SKM-1 (cell line): Measurements from ENCODE around the gene SCFD2.
"Not testable (repeated sequence)": the region's sequence is repeated elsewhere in the genome, so short reads cannot be mapped to it uniquely, and the experiment has no call there.

Source experiments
- DNase-seq: peaks from one replicate; lab custom pipeline; 2025; ENCODE audit not compliant: unreplicated experiment; lab: John Stamatoyannopoulos, UW

The SCFD2 gene

DNA sequence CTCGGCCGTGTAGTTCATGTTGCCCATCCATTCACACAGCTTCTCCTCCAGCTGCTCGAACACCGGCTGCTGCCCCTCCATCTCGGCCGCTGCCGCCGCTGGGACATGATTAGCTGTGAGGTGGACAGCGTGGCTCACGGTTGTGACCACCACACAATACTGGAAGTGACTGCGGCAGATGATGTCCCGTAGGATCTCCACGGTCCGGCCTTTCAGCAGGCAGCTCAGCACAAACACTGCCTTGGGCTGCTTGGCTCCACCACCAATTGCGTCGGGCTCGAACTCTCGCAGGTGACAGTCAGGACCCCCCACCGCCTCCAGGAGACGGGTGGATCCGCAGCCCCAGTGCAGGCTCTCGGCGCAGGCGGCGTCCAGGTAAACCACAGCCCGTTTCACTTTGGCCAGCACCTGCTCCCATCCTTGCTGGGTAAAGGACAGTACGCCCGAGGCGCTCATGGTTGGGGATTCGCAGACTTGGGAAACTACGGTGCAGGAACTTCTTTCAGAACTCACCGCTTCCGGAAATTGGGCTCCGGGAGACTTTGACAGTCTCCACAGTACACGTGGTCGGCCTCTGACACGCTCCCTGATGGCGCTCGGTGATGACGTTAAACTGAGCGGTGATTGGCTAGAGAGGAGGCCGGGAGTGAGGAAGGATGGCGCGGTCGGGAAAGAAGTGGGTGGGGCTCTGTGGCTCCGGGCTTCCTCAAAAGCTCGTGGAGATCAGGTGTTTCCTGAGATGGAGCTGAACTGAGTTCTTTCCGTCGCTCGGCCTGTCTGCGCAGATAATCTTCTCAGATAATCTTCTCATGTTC is at the start of gene SCFD2:
SCFD2 (minus strand) TSS at position 576 of the 815 bp plus-strand sequence.
- peak; percentile 99 for DNase-seq

DNA sequence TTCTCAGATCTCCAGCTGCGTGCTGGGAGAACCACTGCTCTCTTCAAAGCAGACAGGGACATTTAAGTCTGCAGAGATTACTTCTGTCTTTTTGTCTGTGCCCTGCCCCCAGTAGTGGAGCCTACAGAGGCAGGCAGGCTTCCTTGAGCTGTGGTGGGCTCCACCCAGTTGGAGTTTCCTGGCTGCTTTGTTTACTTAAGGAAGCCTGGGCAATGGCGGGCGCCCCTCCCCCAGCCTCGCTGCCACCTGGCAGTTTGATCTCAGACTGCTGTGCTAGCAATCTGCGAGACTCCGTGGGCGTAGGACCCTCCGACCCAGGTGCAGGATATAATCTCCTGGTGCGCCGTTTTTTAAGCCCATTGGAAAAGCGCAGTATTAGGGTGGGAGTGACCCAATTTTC is 43.6 kb upstream of the SCFD2 start:
- not testable (repeated sequence) for DNase-seq

DNA sequence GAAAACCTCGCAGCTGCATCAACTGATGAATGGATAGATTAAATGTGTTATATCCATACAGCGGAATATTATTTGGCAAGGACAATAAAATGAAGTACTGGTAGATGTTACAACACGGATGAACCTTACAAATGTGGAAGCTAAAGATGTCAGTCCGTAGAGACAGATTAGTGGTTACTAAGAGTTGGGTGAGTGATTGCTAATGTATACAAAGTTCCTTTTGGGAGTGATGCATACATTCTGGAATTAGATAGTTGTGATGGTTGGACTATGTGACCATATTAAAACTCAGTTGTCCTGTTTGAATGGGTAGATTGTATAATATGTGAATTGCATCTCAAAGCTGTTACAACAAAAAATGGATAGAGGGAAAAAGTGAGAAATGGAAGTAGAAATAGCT is 14.4 kb upstream of the SCFD2 start:
- no peak for DNase-seq

DNA sequence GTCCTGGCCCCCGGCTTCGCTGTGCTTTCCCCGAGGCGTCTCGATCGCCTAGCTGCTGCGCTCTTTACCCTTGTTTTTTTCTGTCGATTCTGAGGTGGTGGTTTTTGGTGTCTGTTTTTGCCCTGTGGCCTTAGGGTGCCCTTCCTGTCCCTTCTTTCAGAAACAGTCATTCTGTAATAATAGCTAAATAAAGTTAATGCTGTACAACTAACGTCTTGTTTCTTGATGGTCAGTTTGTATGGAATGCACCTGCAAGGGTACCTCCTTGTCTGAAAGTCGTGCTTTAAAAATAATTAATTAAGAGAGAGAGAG is 12.3 kb upstream of the SCFD2 start:
- no peak for DNase-seq

DNA sequence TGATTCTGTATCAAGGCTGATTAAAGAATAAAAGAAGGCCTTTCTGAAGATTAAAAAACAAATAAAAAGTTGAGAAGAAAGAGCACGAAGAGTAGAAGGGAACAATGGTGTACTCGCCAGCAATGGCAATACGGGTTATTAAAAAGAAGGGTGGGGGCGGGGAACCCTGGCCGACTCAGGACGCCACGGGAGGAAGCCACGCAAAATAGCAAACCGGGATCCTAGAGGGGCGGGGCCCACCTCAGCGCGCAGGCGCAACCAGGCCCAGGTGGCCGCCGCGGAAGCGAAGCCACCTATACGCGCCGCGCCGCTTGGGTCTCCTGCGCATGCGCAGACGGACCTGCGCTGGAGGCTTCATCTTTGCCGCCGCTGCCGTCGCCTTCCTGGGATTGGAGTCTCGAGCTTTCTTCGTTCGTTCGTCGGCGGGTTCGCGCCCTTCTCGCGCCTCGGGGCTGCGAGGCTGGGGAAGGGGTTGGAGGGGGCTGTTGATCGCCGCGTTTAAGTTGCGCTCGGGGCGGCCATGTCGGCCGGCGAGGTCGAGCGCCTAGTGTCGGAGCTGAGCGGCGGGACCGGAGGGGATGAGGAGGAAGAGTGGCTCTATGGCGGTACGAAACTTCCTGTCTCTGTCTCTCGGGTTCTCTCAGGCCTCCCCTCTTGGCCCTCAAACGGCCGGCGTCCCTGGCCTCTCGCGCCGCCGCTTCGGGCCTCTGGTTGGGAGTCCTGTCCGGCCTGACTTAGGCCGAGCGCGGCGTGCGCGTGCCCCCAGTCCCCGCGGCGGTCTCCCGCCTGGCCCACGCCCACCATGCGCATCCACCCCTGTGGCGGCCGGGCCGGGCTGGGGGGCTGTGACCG is 11.7 kb upstream of the SCFD2 start, which contains the start of gene FIP1L1:
FIP1L1 (plus strand) TSS at position 323 of the 852 bp plus-strand sequence; CDS start at position 521, 198 bp downstream.
- DNase-seq: peak; percentile 58

- no peak for DNase-seq
Measured at GRCh38 chr4:53376900-53377299, 11.0 kb upstream of the SCFD2 start.

DNA sequence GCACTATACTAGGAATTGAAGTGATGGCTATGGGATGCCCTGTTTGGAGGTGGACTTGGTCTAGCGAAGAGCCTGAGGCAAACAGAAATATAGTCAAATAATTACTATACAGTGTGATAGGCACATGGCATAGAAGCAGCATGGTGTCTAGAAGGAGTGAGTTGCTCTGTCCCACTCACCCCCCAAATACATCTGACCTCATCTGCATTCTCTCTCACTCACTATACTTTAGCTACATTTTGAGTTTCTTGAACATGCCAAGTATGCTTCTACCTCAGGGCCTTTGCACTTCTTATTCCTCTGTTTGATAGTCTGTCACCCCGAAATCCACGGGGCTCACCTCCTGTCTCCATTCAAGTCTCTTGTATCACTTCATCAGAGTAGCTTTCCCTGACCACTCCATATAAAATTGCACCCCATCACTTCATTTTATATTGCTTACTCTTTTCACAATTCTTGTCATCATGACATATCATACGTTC is 9.0 kb upstream of the SCFD2 start:
- DNase-seq: no peak

- no peak for DNase-seq
Measured at GRCh38 chr4:53371843-53372521, 6.1 kb upstream of the SCFD2 start.

GRCh38 chr4:53371049-53371448 is 5.2 kb upstream of the SCFD2 start:
- DNase-seq: no peak

- DNase-seq: no peak
Measured at GRCh38 chr4:53367721-53368120, 1.9 kb upstream of the SCFD2 start.

- no peak for DNase-seq
Measured at GRCh38 chr4:53366301-53366716, 448 bp upstream of the SCFD2 start.

DNA sequence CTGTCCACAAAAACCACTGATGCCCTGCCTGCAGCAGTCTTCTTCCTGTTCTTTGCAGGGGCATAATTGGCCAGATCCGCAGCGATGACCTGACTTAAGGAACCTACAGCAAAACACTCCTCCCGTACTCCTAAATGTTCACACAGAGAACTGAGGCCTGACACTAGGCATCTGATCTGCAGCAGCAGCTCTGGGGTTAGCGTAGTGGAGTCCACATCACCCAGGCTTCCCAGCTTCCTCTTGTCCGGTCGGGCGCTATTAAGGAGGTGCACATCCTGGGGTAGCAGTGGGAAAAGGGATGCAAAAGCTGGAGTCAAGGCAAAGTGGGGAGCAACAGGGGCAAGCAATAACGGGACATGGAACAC is 758 bp downstream of the SCFD2 start:
- DNase-seq: peak; percentile 17

GRCh38 chr4:53364624-53365023 is 1.2 kb downstream of the SCFD2 start:
- DNase-seq: no peak

GRCh38 chr4:53362093-53362492 is 3.8 kb downstream of the SCFD2 start:
- DNase-seq: no peak

DNA sequence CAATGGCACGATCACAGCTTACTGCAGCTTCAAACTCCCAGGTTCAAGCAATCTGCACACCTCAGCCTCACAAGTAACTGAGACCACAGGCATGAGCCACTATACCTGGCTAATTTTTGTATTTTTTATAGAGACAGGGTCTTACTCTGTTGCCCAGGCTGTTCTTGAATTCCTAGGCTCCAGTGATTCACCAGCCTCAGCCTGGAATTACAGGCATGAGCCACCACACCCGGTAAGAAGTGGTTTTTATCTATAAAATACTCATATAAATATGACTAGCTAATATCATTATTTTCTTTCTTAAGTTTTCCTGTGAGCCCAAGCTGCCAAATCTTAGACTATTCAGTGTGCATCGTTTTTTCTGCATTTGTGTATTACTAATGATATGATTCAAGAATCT is 4.4 kb downstream of the SCFD2 start:
- DNase-seq: no peak

- DNase-seq: no peak
Measured at GRCh38 chr4:53355930-53356521, 9.8 kb downstream of the SCFD2 start.

- DNase-seq: no peak
Measured at GRCh38 chr4:53354012-53354722, 11.7 kb downstream of the SCFD2 start.

- no peak for DNase-seq
Measured at GRCh38 chr4:53349091-53349491, 16.8 kb downstream of the SCFD2 start.

GRCh38 chr4:53348046-53348445 is 17.8 kb downstream of the SCFD2 start:
- DNase-seq: no peak
